ENCODE results near the gene ZNF385B. TPM values are rescaled to one million over a fixed set of nuclear protein-coding genes. Genes with fewer than 3 reads are reported as not detected.

The ZNF385B gene
- total and polyA plus RNA-seq, 10 of the 15 experiments (the other 5 are each of a cell fraction or from before 2014, with no cell fraction given): not detected

GRCh38 chr2:179758636-179759035, 102.8 kb downstream of the ZNF385B start (continued):
- TF ChIP-seq TBL1XR1 (IDR thresholded peaks at IDR 0.05; ENCODE audit: low read depth, low read length): no peak

- peak; percentile 23 for FAIRE-seq
- ATAC-seq: peak; percentile 50
- no peak for TF ChIP-seq YBX1 (IDR thresholded peaks at IDR 0.05)
- no peak for TF ChIP-seq LARP7 (IDR thresholded peaks at IDR 0.05)
- TF ChIP-seq NFIC (IDR thresholded peaks at IDR 0.05; ENCODE audit: low read depth, low read length): no peak
- peak; percentile 78 for TF ChIP-seq RAD21 (IDR thresholded peaks at IDR 0.05; ENCODE audit: insufficient read depth, low read depth, low read length)
- TF ChIP-seq PKNOX1 (IDR thresholded peaks at IDR 0.05): no peak
- TF ChIP-seq BMI1 (IDR thresholded peaks at IDR 0.05; ENCODE audit: borderline replicate concordance): no peak
- TF ChIP-seq SUZ12 (IDR thresholded peaks at IDR 0.05; ENCODE audit: unreplicated experiment): no peak
- no peak for TF ChIP-seq BCLAF1 (IDR thresholded peaks at IDR 0.05)
- peak; percentile 42 to 66 (median 57); a peak in 5 of 6 replicates for TF ChIP-seq CTCF (IDR thresholded peaks at IDR 0.05 in 2 of 3, conservative IDR thresholded peaks at IDR 0.05 in 1 of 3; ENCODE audit: control insufficient read depth in 2 of 3, extremely low read depth in 1 of 3, insufficient read depth in 1 of 3, low read depth in 3 of 3, low read length in 3 of 3)
- TF ChIP-seq ASH2L (IDR thresholded peaks at IDR 0.05; ENCODE audit: borderline replicate concordance, low read depth): no peak
- TF ChIP-seq EGR1 (IDR thresholded peaks at IDR 0.05; ENCODE audit: borderline replicate concordance in 1 of 2, low read depth in 2 of 2, low read length in 2 of 2): no peak
- TF ChIP-seq NR2C1 (IDR thresholded peaks at IDR 0.05): no peak
- no peak for TF ChIP-seq IKZF1 (conservative IDR thresholded peaks at IDR 0.05)
- no peak for TF ChIP-seq CHD4 (IDR thresholded peaks at IDR 0.05)
Observed at GRCh38 chr2:179751163-179751809, 110.1 kb downstream of the ZNF385B start.

More at GRCh38 chr2:179751163-179751809, 110.1 kb downstream of the ZNF385B start:
- no peaks in the 10 kb centered on the region for H3K4me1 ChIP-seq (ENCODE audit: control insufficient read depth, insufficient read depth, low read length)
- no peak for DNase-seq (ENCODE audit: low read depth, low spot score)
- in situ Hi-C loops (cut with MboI): loop anchor here (10.0 to 25.0 kb wide), 3 partner anchors 336 to 989 kb away; no protein-coding TSS in a partner anchor
- no peaks in the 10 kb centered on the region for H4K20me1 ChIP-seq (ENCODE audit: control insufficient read depth, insufficient read depth)
- CTCF ChIA-PET: interaction anchor here (0.6 to 1.0 kb wide), 6 partner anchors 9 to 342 kb away, joined by 3 to 5 read pairs (median 3); no protein-coding TSS in a partner anchor
- H3K9ac ChIP-seq (ENCODE audit: control insufficient read depth, insufficient read depth, low read length): no peak overlapping the region
- SMC1A ChIA-PET (ENCODE audit: uncharacterized antibody, unreplicated experiment): interaction anchor here (0.7 kb wide), 2 partner anchors 26 to 174 kb away, joined by 3 read pairs; no protein-coding TSS in a partner anchor
- H3K9me3 ChIP-seq (replicated peaks; ENCODE audit: control insufficient read depth, insufficient read depth, low read length): no peaks in the 10 kb centered on the region
- H3K4me3 ChIP-seq: no peak overlapping the region
- no peak overlapping the region for H2AFZ ChIP-seq (ENCODE audit: control insufficient read depth, low read depth, low read length)
- no peaks in the 10 kb centered on the region for H3K27me3 ChIP-seq (replicated peaks in 1 of 2; ENCODE audit: control insufficient read depth in 2 of 2, insufficient read depth in 2 of 2, low read length in 1 of 2)
- BruUV-seq (replicated peaks): no TSS peak
- no peaks in the 10 kb centered on the region for H3K36me3 ChIP-seq (ENCODE audit: control insufficient read depth in 2 of 2, insufficient read depth in 2 of 2, low read length in 1 of 2)
- H3K27ac ChIP-seq (ENCODE audit: control insufficient read depth, insufficient read depth): no peak overlapping the region
- POLR2A ChIA-PET: no interaction called here
- no peaks in the 10 kb centered on the region for H3K79me2 ChIP-seq (ENCODE audit: control insufficient read depth, insufficient read depth, low read length)
- intact Hi-C loops (cut with micrococcal nuclease; ENCODE audit: unreplicated experiment): loop anchor here (2.0 to 5.0 kb wide), 3 partner anchors 340 to 988 kb away; no protein-coding TSS in a partner anchor
- WGBS (ENCODE audit: insufficient coverage, insufficient replicate concordance, low lambda C conversion rate, missing lambda C conversion rate): 4% methylated on average over 4 of the region's 4 CpGs
- RAD21 ChIA-PET (ENCODE audit: unreplicated experiment): no interaction called here
- H3K4me2 ChIP-seq (ENCODE audit: control insufficient read depth, insufficient read depth): no peak overlapping the region
